ENCODE data around the gene CXCL16.
A peak's percentile ranks its signal among the peaks of the same experiment; 100 is the strongest.

The CXCL16 gene

DNA sequence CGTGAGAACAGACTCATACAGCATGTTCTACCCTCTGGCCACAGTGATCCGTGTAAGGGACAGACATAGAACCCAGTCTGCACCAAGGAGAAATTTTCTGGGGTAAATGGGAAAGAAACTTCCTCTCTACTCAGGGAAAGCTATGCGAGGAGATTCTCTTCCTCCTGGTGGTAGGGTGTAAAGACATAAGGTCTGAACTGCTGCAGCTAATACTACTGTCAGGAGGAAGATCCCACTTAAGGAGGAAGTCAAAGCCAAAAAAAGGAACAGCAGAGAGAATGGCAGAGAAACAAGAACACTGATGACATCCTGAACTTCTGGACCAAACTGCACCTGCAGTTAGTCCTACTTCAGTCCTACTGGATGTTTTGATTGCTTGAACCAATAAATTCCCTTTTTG is 24.9 kb upstream of the CXCL16 start:
- H4K8ac ChIP-seq (ENCODE audit: low read depth, low read length) = no peak overlapping the region
- no peak overlapping the region for H4K12ac ChIP-seq (ENCODE audit: low read depth, low read length)
- no peak overlapping the region for H3K4me3 ChIP-seq (ENCODE audit: low read depth, low read length)
- no peak overlapping the region for H3K23ac ChIP-seq (ENCODE audit: low read length)
- H3K4me1 ChIP-seq (ENCODE audit: control insufficient read depth in 1 of 2, insufficient read depth in 2 of 2, low read length in 2 of 2) = no peaks in the 10 kb centered on the region
- no peaks in the 10 kb centered on the region for H3K27me3 ChIP-seq (ENCODE audit: insufficient read depth, low read length)
- no peak overlapping the region for H3K18ac ChIP-seq (ENCODE audit: low read length)
- H3K27ac ChIP-seq (ENCODE audit: low read depth, low read length) = no peak overlapping the region
- no peak overlapping the region for H2BK5ac ChIP-seq (ENCODE audit: low read depth, low read length, poor library complexity)
- no CpG with 5 or more reads among the region's 3 CpGs for WGBS (ENCODE audit: extremely low coverage, insufficient coverage, insufficient read length)
- no peak overlapping the region for H3K4me2 ChIP-seq (ENCODE audit: low read length)
- H3K36me3 ChIP-seq (ENCODE audit: control insufficient read depth in 1 of 2, insufficient read depth in 2 of 2, low read length in 2 of 2) = no peaks in the 10 kb centered on the region
- no peak overlapping the region for H4K91ac ChIP-seq (ENCODE audit: low read depth, low read length)
- H3K79me1 ChIP-seq (ENCODE audit: low read length) = no peaks in the 10 kb centered on the region
- no peak overlapping the region for H3K14ac ChIP-seq (ENCODE audit: low read length)
- H2AFZ ChIP-seq (ENCODE audit: insufficient read depth, low read length, poor library complexity) = no peak overlapping the region
- no peak overlapping the region for H3K9ac ChIP-seq (ENCODE audit: low read length)
- no peaks in the 10 kb centered on the region for H3K9me3 ChIP-seq (ENCODE audit: insufficient read depth, low read depth, low read length)
- H2BK12ac ChIP-seq (ENCODE audit: low read length) = no peak overlapping the region
- no peak overlapping the region for H2AK5ac ChIP-seq (ENCODE audit: low read length)
- no peak overlapping the region for H3K4ac ChIP-seq (ENCODE audit: low read depth, low read length)
- no peak for DNase-seq
- H2BK120ac ChIP-seq (ENCODE audit: insufficient read depth, low read length, poor library complexity) = no peak overlapping the region
- H3K79me2 ChIP-seq (ENCODE audit: control insufficient read depth, insufficient read depth, low read length, poor library complexity) = no peaks in the 10 kb centered on the region

DNA sequence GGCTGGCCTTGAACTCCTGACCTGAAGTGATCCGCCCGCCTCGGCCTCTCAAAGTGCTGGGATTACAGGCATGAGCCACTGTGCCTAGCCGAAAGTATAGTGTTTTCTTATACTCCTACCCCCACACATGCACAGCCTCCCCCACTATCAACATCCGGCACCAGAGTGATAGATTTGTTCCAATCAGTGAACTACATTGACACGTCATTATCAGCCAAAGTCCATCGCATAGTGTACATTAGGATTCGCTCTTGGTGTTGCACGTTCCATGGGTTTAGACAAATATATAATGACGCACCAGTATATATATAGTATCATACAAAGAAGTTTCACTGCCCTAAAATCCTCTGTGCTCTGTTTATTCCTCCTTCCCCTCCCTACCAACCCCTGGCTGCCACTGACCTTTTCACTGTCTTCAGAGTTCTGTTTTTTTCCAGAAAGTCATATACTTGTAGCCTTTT is 20.1 kb upstream of the CXCL16 start:
- no peaks in the 10 kb centered on the region for H3K79me2 ChIP-seq (ENCODE audit: control insufficient read depth, insufficient read depth, low read length, poor library complexity)
- H3K36me3 ChIP-seq (ENCODE audit: control insufficient read depth in 1 of 2, insufficient read depth in 2 of 2, low read length in 2 of 2) = no peaks in the 10 kb centered on the region
- WGBS (ENCODE audit: extremely low coverage, insufficient coverage, insufficient read length) = no CpG with 5 or more reads among the region's 10 CpGs
- H2AFZ ChIP-seq (ENCODE audit: insufficient read depth, low read length, poor library complexity) = no peak overlapping the region
- H3K4me2 ChIP-seq (ENCODE audit: low read length) = no peak overlapping the region
- H2BK120ac ChIP-seq (ENCODE audit: insufficient read depth, low read length, poor library complexity) = no peak overlapping the region
- no peak overlapping the region for H4K91ac ChIP-seq (ENCODE audit: low read depth, low read length)
- DNase-seq = no peak
- H3K9me3 ChIP-seq (ENCODE audit: insufficient read depth, low read depth, low read length) = no peaks in the 10 kb centered on the region
- no peak overlapping the region for H3K4me3 ChIP-seq (ENCODE audit: low read depth, low read length)
- no peak overlapping the region for H3K23ac ChIP-seq (ENCODE audit: low read length)
- no peaks in the 10 kb centered on the region for H3K4me1 ChIP-seq (ENCODE audit: control insufficient read depth in 1 of 2, insufficient read depth in 2 of 2, low read length in 2 of 2)
- no peak overlapping the region for H3K9ac ChIP-seq (ENCODE audit: low read length)
- H3K27ac ChIP-seq (ENCODE audit: low read depth, low read length) = no peak overlapping the region
- H2BK5ac ChIP-seq (ENCODE audit: low read depth, low read length, poor library complexity) = no peak overlapping the region
- no peak overlapping the region for H4K12ac ChIP-seq (ENCODE audit: low read depth, low read length)
- no peak overlapping the region for H3K18ac ChIP-seq (ENCODE audit: low read length)
- H3K14ac ChIP-seq (ENCODE audit: low read length) = no peak overlapping the region
- H2AK5ac ChIP-seq (ENCODE audit: low read length) = no peak overlapping the region
- H3K4ac ChIP-seq (ENCODE audit: low read depth, low read length) = no peak overlapping the region
- H4K8ac ChIP-seq (ENCODE audit: low read depth, low read length) = no peak overlapping the region
- H3K27me3 ChIP-seq (ENCODE audit: insufficient read depth, low read length) = no peaks in the 10 kb centered on the region
- H2BK12ac ChIP-seq (ENCODE audit: low read length) = no peak overlapping the region
- H3K79me1 ChIP-seq (ENCODE audit: low read length) = no peaks in the 10 kb centered on the region

DNA sequence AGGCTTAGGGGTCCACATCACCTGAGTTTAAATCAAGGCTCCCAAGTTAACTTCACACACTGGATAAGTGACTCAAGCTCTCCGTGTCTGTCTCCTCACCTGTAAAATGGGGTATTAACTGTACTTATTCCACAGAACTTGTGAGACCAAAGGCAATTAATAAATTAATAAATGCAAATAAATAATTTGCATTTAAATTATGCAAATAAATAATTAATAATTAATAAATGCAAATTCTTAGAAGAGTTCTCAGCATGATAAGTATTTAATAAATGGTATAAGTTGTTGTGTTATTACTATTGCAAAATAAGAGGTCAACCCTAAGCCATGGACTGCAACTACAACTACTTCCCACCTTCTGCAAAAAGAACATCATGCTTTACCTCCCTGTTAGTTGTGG is 13.7 kb upstream of the CXCL16 start:
- H3K27ac ChIP-seq (ENCODE audit: low read depth, low read length) = no peak overlapping the region
- H2BK12ac ChIP-seq (ENCODE audit: low read length) = no peak overlapping the region
- peak overlapping the region; percentile 94 for H3K23ac ChIP-seq (ENCODE audit: low read length)
- H3K9ac ChIP-seq (ENCODE audit: low read length) = no peak overlapping the region
- H4K12ac ChIP-seq (ENCODE audit: low read depth, low read length) = no peak overlapping the region
- no peaks in the 10 kb centered on the region for H3K36me3 ChIP-seq (ENCODE audit: control insufficient read depth in 1 of 2, insufficient read depth in 2 of 2, low read length in 2 of 2)
- no peaks in the 10 kb centered on the region for H3K27me3 ChIP-seq (ENCODE audit: insufficient read depth, low read length)
- H3K14ac ChIP-seq (ENCODE audit: low read length) = no peak overlapping the region
- H3K79me1 ChIP-seq (ENCODE audit: low read length) = no peaks in the 10 kb centered on the region
- H3K18ac ChIP-seq (ENCODE audit: low read length) = no peak overlapping the region
- no peak overlapping the region for H3K4ac ChIP-seq (ENCODE audit: low read depth, low read length)
- no peak overlapping the region for H2AFZ ChIP-seq (ENCODE audit: insufficient read depth, low read length, poor library complexity)
- H4K8ac ChIP-seq (ENCODE audit: low read depth, low read length) = no peak overlapping the region
- no peak overlapping the region for H2BK120ac ChIP-seq (ENCODE audit: insufficient read depth, low read length, poor library complexity)
- H3K9me3 ChIP-seq (ENCODE audit: insufficient read depth, low read depth, low read length) = no peaks in the 10 kb centered on the region
- no peak overlapping the region for H4K91ac ChIP-seq (ENCODE audit: low read depth, low read length)
- no peak overlapping the region for H3K4me2 ChIP-seq (ENCODE audit: low read length)
- H3K4me3 ChIP-seq (ENCODE audit: low read depth, low read length) = no peak overlapping the region
- H2BK5ac ChIP-seq (ENCODE audit: low read depth, low read length, poor library complexity) = no peak overlapping the region
- H2AK5ac ChIP-seq (ENCODE audit: low read length) = no peak overlapping the region
- H3K79me2 ChIP-seq (ENCODE audit: control insufficient read depth, insufficient read depth, low read length, poor library complexity) = no peaks in the 10 kb centered on the region
- no peaks in the 10 kb centered on the region for H3K4me1 ChIP-seq (ENCODE audit: control insufficient read depth in 1 of 2, insufficient read depth in 2 of 2, low read length in 2 of 2)
- no CpG with 5 or more reads among the region's 1 CpG for WGBS (ENCODE audit: extremely low coverage, insufficient coverage, insufficient read length)
- DNase-seq = no peak

DNA sequence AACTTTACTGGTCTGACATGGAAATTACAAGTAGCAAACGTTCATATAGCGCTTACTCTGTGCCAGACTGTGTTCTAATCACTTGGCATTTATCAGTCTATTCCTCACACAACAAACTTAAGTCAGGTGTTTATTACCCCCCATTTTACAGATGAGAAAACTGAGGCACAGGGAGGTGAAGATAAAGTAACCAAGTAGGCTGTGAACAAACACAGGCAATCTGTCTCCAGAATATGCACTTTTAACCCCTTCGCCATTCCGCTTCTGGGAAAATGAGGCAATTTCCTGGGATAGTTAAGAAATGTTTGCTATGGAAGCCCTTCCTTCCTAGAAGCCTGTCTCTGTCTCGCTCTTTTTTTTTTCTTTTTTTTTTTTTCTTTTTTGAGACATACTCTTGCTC is 12.2 kb upstream of the CXCL16 start:
- Histone ChIP-seq H3K4me1 (ENCODE audit: control insufficient read depth in 1 of 2, insufficient read depth in 2 of 2, low read length in 2 of 2) (no peaks in the 10 kb centered on the region), H4K8ac (ENCODE audit: low read depth, low read length) (no peak overlapping the region), H3K23ac (ENCODE audit: low read length) (no peak overlapping the region), H3K18ac (ENCODE audit: low read length) (no peak overlapping the region), H3K4ac (ENCODE audit: low read depth, low read length) (no peak overlapping the region), H2BK5ac (ENCODE audit: low read depth, low read length, poor library complexity) (no peak overlapping the region), H3K79me2 (ENCODE audit: control insufficient read depth, insufficient read depth, low read length, poor library complexity) (no peaks in the 10 kb centered on the region), H3K36me3 (ENCODE audit: control insufficient read depth in 1 of 2, insufficient read depth in 2 of 2, low read length in 2 of 2) (no peaks in the 10 kb centered on the region), H2AFZ (ENCODE audit: insufficient read depth, low read length, poor library complexity) (no peak overlapping the region), H3K27me3 (ENCODE audit: insufficient read depth, low read length) (no peaks in the 10 kb centered on the region), H2BK120ac (ENCODE audit: insufficient read depth, low read length, poor library complexity) (no peak overlapping the region), H3K9ac (ENCODE audit: low read length) (no peak overlapping the region), H3K4me2 (ENCODE audit: low read length) (no peak overlapping the region), H3K79me1 (ENCODE audit: low read length) (no peaks in the 10 kb centered on the region), H3K9me3 (ENCODE audit: insufficient read depth, low read depth, low read length) (no peaks in the 10 kb centered on the region), H4K12ac (ENCODE audit: low read depth, low read length) (no peak overlapping the region), H3K4me3 (ENCODE audit: low read depth, low read length) (no peak overlapping the region), H3K14ac (ENCODE audit: low read length) (no peak overlapping the region), H4K91ac (ENCODE audit: low read depth, low read length) (no peak overlapping the region), H3K27ac (ENCODE audit: low read depth, low read length) (no peak overlapping the region), H2AK5ac (ENCODE audit: low read length) (no peak overlapping the region), H2BK12ac (ENCODE audit: low read length) (no peak overlapping the region)
- WGBS (ENCODE audit: extremely low coverage, insufficient coverage, insufficient read length) = no CpG with 5 or more reads among the region's 5 CpGs
- DNase-seq = no peak

All from trophoblast cell (in vitro differentiated cells and primary cell).